Cerebellar nuclear complex (tissue), 1 donor: Measurements from ENCODE around the gene CNOT3.

ENCODE experiments used
- DNase-seq, 2 experiments: peaks; one replicate each; lab custom pipeline; 2025; lab: John Stamatoyannopoulos, UW

CNOT3 gene

GRCh38 chr19:54151362-54152035, 13.9 kb downstream of the CNOT3 start:
- DNase-seq = no peak

GRCh38 chr19:54152267-54152666, 14.7 kb downstream of the CNOT3 start:
- DNase-seq = no peak

GRCh38 chr19:54152878-54153524, 15.4 kb downstream of the CNOT3 start:
- DNase-seq = no peak

- DNase-seq = no peak
These were observed 16.3 kb downstream of the CNOT3 start for GRCh38 chr19:54153731-54154326.

GRCh38 chr19:54154603-54155345, 17.2 kb downstream of the CNOT3 start:
- no peak for DNase-seq

GRCh38 chr19:54155694-54156093, 18.1 kb downstream of the CNOT3 start:
- no peak for DNase-seq

- DNase-seq = no peak
These were observed 18.9 kb downstream of the CNOT3 start for GRCh38 chr19:54156490-54156889.

GRCh38 chr19:54156953-54157352, 19.4 kb downstream of the CNOT3 start:
- DNase-seq = no peak

GRCh38 chr19:54158812-54159351, 21.3 kb downstream of the CNOT3 start:
- no peak for DNase-seq

- peak; percentile 98 to 99 for DNase-seq
These were observed 22.0 kb downstream of the CNOT3 start, which contains the start of gene LENG1 for GRCh38 chr19:54159352-54160181. Gene LENG1 (minus strand): TSS chr19:54159721. CDS start chr19:54159695, 26 bp downstream.

- DNase-seq = no peak
These were observed 22.7 kb downstream of the CNOT3 start for GRCh38 chr19:54160182-54160811.

- no peak for DNase-seq
These were observed 23.3 kb downstream of the CNOT3 start for GRCh38 chr19:54160854-54161253.

- DNase-seq = no peak
These were observed 24.8 kb downstream of the CNOT3 start for GRCh38 chr19:54162241-54162805.

- no peak for DNase-seq
These were observed 25.3 kb downstream of the CNOT3 start for GRCh38 chr19:54162884-54163283.

- no peak for DNase-seq
These were observed 27.0 kb downstream of the CNOT3 start for GRCh38 chr19:54164369-54165068.

GRCh38 chr19:54165222-54165621, 27.7 kb downstream of the CNOT3 start:
- no peak for DNase-seq

GRCh38 chr19:54168174-54168917, 30.8 kb downstream of the CNOT3 start:
- peak in 1 of 2 experiments; percentile 22 for DNase-seq

- no peak for DNase-seq
These were observed 31.7 kb downstream of the CNOT3 start for GRCh38 chr19:54169149-54169740.
